ENCODE data around the gene GPX3. TPM values are rescaled to one million over a fixed set of nuclear protein-coding genes. Genes with fewer than 3 reads are reported as not detected.

GPX3 gene
- total and polyA plus RNA-seq, 4 donors, result 514 to 1,257 (median 607) TPM

- ATAC-seq (ENCODE audit: low FRiP score) (no peak), DNase-seq (no peak)
- intact Hi-C loops (cut with DNase I), result loop anchor here in 1 of 2 donors (2.0 kb wide), 1 partner anchor 60 kb away; no protein-coding TSS in a partner anchor
- no peak overlapping the region for H3K27ac ChIP-seq (ENCODE audit: low read depth in 1 of 2, low read length in 2 of 2)
- H3K27me3 ChIP-seq (ENCODE audit: control insufficient read depth in 1 of 2, insufficient read depth in 2 of 2, low read length in 1 of 2), result no peaks in the 10 kb centered on the region
- WGBS, 2 donors, result 87% methylated on average over 3 of the region's 3 CpGs
- peaks cover 0 to 2% of the 10 kb centered on the region in 2 donors for H3K36me3 ChIP-seq (ENCODE audit: control insufficient read depth in 1 of 2, insufficient read depth in 2 of 2, low read length in 1 of 2)
- no peaks in the 10 kb centered on the region for H3K9me3 ChIP-seq (ENCODE audit: control insufficient read depth, low read length)
- no peak overlapping the region for H3K4me3 ChIP-seq (ENCODE audit: low read length in 2 of 2)
- H3K4me1 ChIP-seq (ENCODE audit: control insufficient read depth in 1 of 2, insufficient read depth in 2 of 2, low read length in 2 of 2), result no peaks in the 10 kb centered on the region
Measured at GRCh38 chr5:151054709-151055108, 34.3 kb downstream of the GPX3 start.

GRCh38 chr5:151055336-151055735 lies 34.9 kb downstream of the GPX3 start:
- Histone ChIP-seq H3K4me3 (ENCODE audit: low read length in 2 of 2) (no peak overlapping the region), H3K4me1 (ENCODE audit: control insufficient read depth in 1 of 2, insufficient read depth in 2 of 2, low read length in 2 of 2) (no peaks in the 10 kb centered on the region), H3K27ac (ENCODE audit: low read depth in 1 of 2, low read length in 2 of 2) (no peak overlapping the region), H3K9me3 (ENCODE audit: control insufficient read depth, low read length) (no peaks in the 10 kb centered on the region), H3K27me3 (ENCODE audit: control insufficient read depth in 1 of 2, insufficient read depth in 2 of 2, low read length in 1 of 2) (no peaks in the 10 kb centered on the region), H3K36me3 (ENCODE audit: control insufficient read depth in 1 of 2, insufficient read depth in 2 of 2, low read length in 1 of 2) (no peaks in the 10 kb centered on the region)
- ATAC-seq (ENCODE audit: low FRiP score) (no peak), DNase-seq (peak in 1 of 2 donors; percentile 32)
- intact Hi-C loops (cut with DNase I), result loop anchor here in 1 of 2 donors (2.0 kb wide), 1 partner anchor 59 kb away; no protein-coding TSS in a partner anchor
- WGBS, 2 donors, result 87 to 93% methylated on average over 6 of the region's 6 CpGs

GRCh38 chr5:151056379-151057325 lies 36.3 kb downstream of the GPX3 start:
- intact Hi-C loops (cut with DNase I), result no loop called here
- H3K27me3 ChIP-seq (ENCODE audit: control insufficient read depth in 1 of 2, insufficient read depth in 2 of 2, low read length in 1 of 2), result no peaks in the 10 kb centered on the region
- peak in 1 of 2 donors; percentile 74 for DNase-seq
- no peak overlapping the region for H3K4me3 ChIP-seq (ENCODE audit: low read length in 2 of 2)
- H3K27ac ChIP-seq (ENCODE audit: low read depth in 1 of 2, low read length in 2 of 2), result no peak overlapping the region
- H3K4me1 ChIP-seq (ENCODE audit: control insufficient read depth in 1 of 2, insufficient read depth in 2 of 2, low read length in 2 of 2), result no peaks in the 10 kb centered on the region
- WGBS, 2 donors, result 95 to 96% methylated on average over 25 of the region's 25 CpGs
- H3K36me3 ChIP-seq (ENCODE audit: control insufficient read depth in 1 of 2, insufficient read depth in 2 of 2, low read length in 1 of 2), result no peaks in the 10 kb centered on the region
- ATAC-seq (ENCODE audit: low FRiP score), result no peak
- no peaks in the 10 kb centered on the region for H3K9me3 ChIP-seq (ENCODE audit: control insufficient read depth, low read length)

- H3K4me3 ChIP-seq (ENCODE audit: low read length in 2 of 2), result no peak overlapping the region
- H3K36me3 ChIP-seq (ENCODE audit: control insufficient read depth in 1 of 2, insufficient read depth in 2 of 2, low read length in 1 of 2), result no peaks in the 10 kb centered on the region
- intact Hi-C loops (cut with DNase I), result no loop called here
- peaks cover 0 to 4% of the 10 kb centered on the region in 2 donors for H3K4me1 ChIP-seq (ENCODE audit: control insufficient read depth in 1 of 2, insufficient read depth in 2 of 2, low read length in 2 of 2)
- H3K9me3 ChIP-seq (ENCODE audit: control insufficient read depth, low read length), result no peaks in the 10 kb centered on the region
- no peaks in the 10 kb centered on the region for H3K27me3 ChIP-seq (ENCODE audit: control insufficient read depth in 1 of 2, insufficient read depth in 2 of 2, low read length in 1 of 2)
- 86 to 95% methylated on average over 5 of the region's 5 CpGs for WGBS, 2 donors
- DNase-seq (peak in 1 of 2 donors; percentile 40), ATAC-seq (ENCODE audit: low FRiP score) (no peak)
- H3K27ac ChIP-seq (ENCODE audit: low read depth in 1 of 2, low read length in 2 of 2), result no peak overlapping the region
Measured at GRCh38 chr5:151058301-151058700, 37.9 kb downstream of the GPX3 start.

- H3K9me3 ChIP-seq (ENCODE audit: control insufficient read depth, low read length), result no peaks in the 10 kb centered on the region
- intact Hi-C loops (cut with DNase I), result no loop called here
- ATAC-seq (ENCODE audit: low FRiP score), result no peak
Measured at GRCh38 chr5:151058891-151059489, 38.6 kb downstream of the GPX3 start.

GRCh38 chr5:151060742-151061141 lies 40.4 kb downstream of the GPX3 start:
- Histone ChIP-seq H3K36me3 (ENCODE audit: control insufficient read depth in 1 of 2, insufficient read depth in 2 of 2, low read length in 1 of 2) (no peaks in the 10 kb centered on the region), H3K9me3 (ENCODE audit: control insufficient read depth, low read length) (no peaks in the 10 kb centered on the region), H3K4me1 (ENCODE audit: control insufficient read depth in 1 of 2, insufficient read depth in 2 of 2, low read length in 2 of 2) (peaks cover 0 to 4% of the 10 kb centered on the region in 2 donors), H3K27ac (ENCODE audit: low read depth in 1 of 2, low read length in 2 of 2) (no peak overlapping the region), H3K4me3 (ENCODE audit: low read length in 2 of 2) (no peak overlapping the region), H3K27me3 (ENCODE audit: control insufficient read depth in 1 of 2, insufficient read depth in 2 of 2, low read length in 1 of 2) (no peaks in the 10 kb centered on the region)
- no peak for ATAC-seq (ENCODE audit: low FRiP score)
- 70 to 82% methylated on average over 6 of the region's 6 CpGs for WGBS, 2 donors
- DNase-seq, result no peak
- intact Hi-C loops (cut with DNase I), result no loop called here

More at GRCh38 chr5:151058891-151059489, 38.6 kb downstream of the GPX3 start:
- Histone ChIP-seq H3K27me3 (ENCODE audit: control insufficient read depth in 1 of 2, insufficient read depth in 2 of 2, low read length in 1 of 2) (no peaks in the 10 kb centered on the region), H3K36me3 (ENCODE audit: control insufficient read depth in 1 of 2, insufficient read depth in 2 of 2, low read length in 1 of 2) (no peaks in the 10 kb centered on the region), H3K4me3 (ENCODE audit: low read length in 2 of 2) (no peak overlapping the region), H3K4me1 (ENCODE audit: control insufficient read depth in 1 of 2, insufficient read depth in 2 of 2, low read length in 2 of 2) (peaks cover 0 to 4% of the 10 kb centered on the region in 2 donors), H3K27ac (ENCODE audit: low read depth in 1 of 2, low read length in 2 of 2) (no peak overlapping the region)
- DNase-seq, result peak; percentile 50 to 68
- WGBS, 2 donors, result 91 to 93% methylated on average over 7 of the region's 7 CpGs

- 65 to 74% methylated on average over 5 of the region's 5 CpGs for WGBS, 2 donors
- Histone ChIP-seq H3K36me3 (ENCODE audit: control insufficient read depth in 1 of 2, insufficient read depth in 2 of 2, low read length in 1 of 2) (no peaks in the 10 kb centered on the region), H3K4me3 (ENCODE audit: low read length in 2 of 2) (no peak overlapping the region), H3K27ac (ENCODE audit: low read depth in 1 of 2, low read length in 2 of 2) (peak overlapping the region in 1 of 2 donors; percentile 27), H3K9me3 (ENCODE audit: control insufficient read depth, low read length) (no peaks in the 10 kb centered on the region), H3K4me1 (ENCODE audit: control insufficient read depth in 1 of 2, insufficient read depth in 2 of 2, low read length in 2 of 2) (peaks cover 0 to 4% of the 10 kb centered on the region in 2 donors), H3K27me3 (ENCODE audit: control insufficient read depth in 1 of 2, insufficient read depth in 2 of 2, low read length in 1 of 2) (no peaks in the 10 kb centered on the region)
- ATAC-seq (ENCODE audit: low FRiP score) (no peak), DNase-seq (no peak)
- intact Hi-C loops (cut with DNase I), result no loop called here
Measured at GRCh38 chr5:151062405-151063141, 42.2 kb downstream of the GPX3 start.

- DNase-seq (peak in 1 of 2 donors; percentile 60), ATAC-seq (ENCODE audit: low FRiP score) (peak; percentile 77)
- 29 to 34% methylated on average over 17 of the region's 17 CpGs for WGBS, 2 donors
- Histone ChIP-seq H3K9me3 (ENCODE audit: control insufficient read depth, low read length) (no peaks in the 10 kb centered on the region), H3K27me3 (ENCODE audit: control insufficient read depth in 1 of 2, insufficient read depth in 2 of 2, low read length in 1 of 2) (no peaks in the 10 kb centered on the region), H3K36me3 (ENCODE audit: control insufficient read depth in 1 of 2, insufficient read depth in 2 of 2, low read length in 1 of 2) (no peaks in the 10 kb centered on the region), H3K4me1 (ENCODE audit: control insufficient read depth in 1 of 2, insufficient read depth in 2 of 2, low read length in 2 of 2) (peaks cover 0 to 4% of the 10 kb centered on the region in 2 donors), H3K4me3 (ENCODE audit: low read length in 2 of 2) (no peak overlapping the region), H3K27ac (ENCODE audit: low read depth in 1 of 2, low read length in 2 of 2) (peak overlapping the region; percentile 2 to 61)
- intact Hi-C loops (cut with DNase I), result no loop called here
Measured at GRCh38 chr5:151063142-151063989, 43.0 kb downstream of the GPX3 start.

All from aorta (tissue), 5 donors.